Astrocyte (in vitro differentiated cells and primary cell): ENCODE data around the gene CARD9. TPM values are rescaled to one million over a fixed set of nuclear protein-coding genes. Genes with fewer than 3 reads are reported as not detected.

ENCODE experiments used
- DNase-seq: peaks from one replicate; pipeline ENCODE4 v3.0.0-alpha.2; 2010; ENCODE audit warnings: low read depth
- FAIRE-seq: peaks from 2 replicates; lab custom pipeline; 2011; peaks lifted over from hg19 to GRCh38; lab: Jason Lieb, UNC
- H2AFZ ChIP-seq: 2 replicates; pipeline ENCODE4 v1.6.0; 2012; ENCODE audit warnings: low read depth, low read length, inconsistent platforms
- H3K27ac ChIP-seq: 2 replicates; pipeline ENCODE4 v1.5.1; 2011; ENCODE audit warnings: low read depth, low read length, inconsistent platforms
- H3K27me3 ChIP-seq: 2 replicates; pipeline ENCODE4 v1.6.0; 2011; ENCODE audit warnings: low read length, inconsistent platforms; ENCODE audit not compliant: insufficient read depth
- H3K36me3 ChIP-seq: 2 replicates; pipeline ENCODE4 v1.5.1; 2011; ENCODE audit warnings: low read length, inconsistent platforms; ENCODE audit not compliant: insufficient read depth
- H3K4me1 ChIP-seq: 2 replicates; pipeline ENCODE4 v1.5.1; 2011; ENCODE audit warnings: low read length, inconsistent platforms; ENCODE audit not compliant: insufficient read depth
- H3K4me2 ChIP-seq: 2 replicates; pipeline ENCODE4 v1.6.0; 2012; ENCODE audit warnings: low read length, inconsistent platforms
- H3K4me3 ChIP-seq: 2 replicates; pipeline ENCODE4 v1.5.1; 2011; ENCODE audit warnings: low read depth, mild to moderate bottlenecking, low read length, inconsistent platforms; ENCODE audit not compliant: insufficient read depth
- H3K79me2 ChIP-seq: 2 replicates; pipeline ENCODE4 v1.6.0; 2012; ENCODE audit warnings: mild to moderate bottlenecking, low read length, inconsistent platforms; ENCODE audit not compliant: insufficient read depth
- H3K9ac ChIP-seq: 2 replicates; pipeline ENCODE4 v1.6.0; 2012; ENCODE audit warnings: mild to moderate bottlenecking, low read length, inconsistent platforms
- H3K9me3 ChIP-seq: 2 replicates; pipeline ENCODE4 v1.5.1; 2012; ENCODE audit warnings: low read depth, mild to moderate bottlenecking, low read length, inconsistent platforms; ENCODE audit not compliant: insufficient read depth
- H4K20me1 ChIP-seq: 2 replicates; pipeline ENCODE4 v1.6.0; 2012; ENCODE audit warnings: low read length, inconsistent platforms; ENCODE audit not compliant: insufficient read depth
- H3K27ac Mint-ChIP-seq: one replicate; pipeline ENCODE4 v1.8.0; 2021; ENCODE audit warnings: mild to moderate bottlenecking, mixed read lengths; ENCODE audit not compliant: unreplicated experiment
- H3K27me3 Mint-ChIP-seq: one replicate; pipeline ENCODE4 v1.8.0; 2021; ENCODE audit warnings: low read depth, mixed read lengths; ENCODE audit not compliant: unreplicated experiment
- H3K36me3 Mint-ChIP-seq: one replicate; pipeline ENCODE4 v1.8.0; 2021; ENCODE audit warnings: low read depth, mixed read lengths; ENCODE audit not compliant: unreplicated experiment
- H3K4me1 Mint-ChIP-seq: one replicate; pipeline ENCODE4 v1.8.0; 2021; ENCODE audit warnings: low read depth, mixed read lengths; ENCODE audit not compliant: unreplicated experiment
- H3K4me3 Mint-ChIP-seq: one replicate; pipeline ENCODE4 v1.8.0; 2021; ENCODE audit warnings: mild to moderate bottlenecking, moderate library complexity, mixed read lengths; ENCODE audit not compliant: unreplicated experiment
- H3K9me3 Mint-ChIP-seq: one replicate; pipeline ENCODE4 v1.8.0; 2021; ENCODE audit warnings: mild to moderate bottlenecking, mixed read lengths; ENCODE audit not compliant: unreplicated experiment
- EZH2 ChIP-seq: IDR thresholded peaks from 2 replicates; pipeline ENCODE4 v1.6.1; 2012; ENCODE audit warnings: mild to moderate bottlenecking, low read length, inconsistent platforms; ENCODE audit not compliant: insufficient read depth
- total RNA-seq: library from RNA; stranded (reverse); gene quantifications from 2 replicates; pipeline ENCODE4 v1.2.1, GENCODE V29; 2021
- TF ChIP-seq, protein P1 (sequence below): IDR thresholded peaks from 2 replicates; pipeline ENCODE4 v1.5.1; 2011; ENCODE audit warnings: low read depth, mild to moderate bottlenecking, inconsistent platforms, low read length, moderate library complexity; ENCODE audit not compliant: insufficient read depth

Gene CARD9
- total RNA-seq, 1 donor from 2014 or later: 4.2 TPM

DNA sequence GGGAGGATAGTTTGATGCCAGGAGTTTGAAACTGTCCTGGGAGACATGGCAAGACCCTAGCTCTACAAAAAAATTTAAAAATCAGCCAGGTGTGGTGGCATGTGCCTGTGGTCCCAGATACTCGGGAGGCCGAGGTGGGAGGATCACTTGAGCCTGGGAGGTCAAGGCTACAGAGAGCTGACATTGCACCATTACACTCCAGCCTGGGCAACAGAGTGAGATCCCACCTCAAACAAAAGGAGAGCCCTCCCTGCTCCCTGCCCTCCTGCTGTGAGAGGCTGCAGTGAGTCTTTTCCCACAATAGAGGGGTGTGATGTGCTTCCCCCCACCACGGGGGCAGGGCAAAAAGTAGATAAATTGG is 59.4 kb downstream of the CARD9 start:
- Histone ChIP-seq H3K9ac (no peak overlapping the region), H3K36me3 (no peaks in the 10 kb centered on the region), H3K9me3 (peaks cover 17% of the 10 kb centered on the region), H3K27ac (no peak overlapping the region), H3K4me2 (no peak overlapping the region), H4K20me1 (no peaks in the 10 kb centered on the region), H3K79me2 (no peaks in the 10 kb centered on the region), H2AFZ (no peak overlapping the region), H3K4me1 (no peaks in the 10 kb centered on the region), H3K4me3 (no peak overlapping the region), H3K27me3 (no peaks in the 10 kb centered on the region)
- no peak for DNase-seq
- Mint-ChIP-seq H3K4me1 (no peaks in the 10 kb centered on the region), H3K4me3 (no peak overlapping the region), H3K27me3 (no peaks in the 10 kb centered on the region), H3K36me3 (peaks cover 7% of the 10 kb centered on the region), H3K27ac (no peak overlapping the region), H3K9me3 (peaks cover 15% of the 10 kb centered on the region)
- TF ChIP-seq, protein P1, sequence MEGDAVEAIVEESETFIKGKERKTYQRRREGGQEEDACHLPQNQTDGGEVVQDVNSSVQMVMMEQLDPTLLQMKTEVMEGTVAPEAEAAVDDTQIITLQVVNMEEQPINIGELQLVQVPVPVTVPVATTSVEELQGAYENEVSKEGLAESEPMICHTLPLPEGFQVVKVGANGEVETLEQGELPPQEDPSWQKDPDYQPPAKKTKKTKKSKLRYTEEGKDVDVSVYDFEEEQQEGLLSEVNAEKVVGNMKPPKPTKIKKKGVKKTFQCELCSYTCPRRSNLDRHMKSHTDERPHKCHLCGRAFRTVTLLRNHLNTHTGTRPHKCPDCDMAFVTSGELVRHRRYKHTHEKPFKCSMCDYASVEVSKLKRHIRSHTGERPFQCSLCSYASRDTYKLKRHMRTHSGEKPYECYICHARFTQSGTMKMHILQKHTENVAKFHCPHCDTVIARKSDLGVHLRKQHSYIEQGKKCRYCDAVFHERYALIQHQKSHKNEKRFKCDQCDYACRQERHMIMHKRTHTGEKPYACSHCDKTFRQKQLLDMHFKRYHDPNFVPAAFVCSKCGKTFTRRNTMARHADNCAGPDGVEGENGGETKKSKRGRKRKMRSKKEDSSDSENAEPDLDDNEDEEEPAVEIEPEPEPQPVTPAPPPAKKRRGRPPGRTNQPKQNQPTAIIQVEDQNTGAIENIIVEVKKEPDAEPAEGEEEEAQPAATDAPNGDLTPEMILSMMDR: no peak
- no peak for TF ChIP-seq EZH2
- no peak for FAIRE-seq

Other genes with a start within 250 kb of the CARD9 start
- gene LHX3, start 168.5 kb downstream of the CARD9 start, total RNA-seq: not detected in 2 replicates
- gene QSOX2, start 127.9 kb downstream of the CARD9 start, total RNA-seq: 20.4 and 20.9 TPM in 2 replicates
- gene CCDC187, start 69.6 kb downstream of the CARD9 start, total RNA-seq: 0.09 TPM in 1 of 2 replicates, not detected in the other
- gene GPSM1, start 46.1 kb downstream of the CARD9 start, total RNA-seq: 52.6 and 59.4 TPM in 2 replicates
- gene DNLZ, start 9.9 kb downstream of the CARD9 start, total RNA-seq: 14.0 and 17.4 TPM in 2 replicates
- gene SNAPC4, start 26.5 kb upstream of the CARD9 start, total RNA-seq: 13.8 and 18.6 TPM in 2 replicates
- 71.5 and 71.7 TPM in 2 replicates for gene ENTR1, start 36.9 kb upstream of the CARD9 start, total RNA-seq
- 91.6 and 94.4 TPM in 2 replicates for gene PMPCA, start 37.0 kb upstream of the CARD9 start, total RNA-seq
- gene INPP5E, start 66.2 kb upstream of the CARD9 start, total RNA-seq: 12.6 and 13.2 TPM in 2 replicates
- 94.5 and 103 TPM in 2 replicates for gene SEC16A, start 109.4 kb upstream of the CARD9 start, total RNA-seq
- gene NOTCH1, start 172.4 kb upstream of the CARD9 start, total RNA-seq: 34.1 and 35.5 TPM in 2 replicates